CD4-positive, alpha-beta T cell treated with Interleukin-21 for 1 hour (primary cell): ENCODE data around the gene IQCH.
A peak's percentile ranks its signal among the peaks of the same experiment; 100 is the strongest.

ENCODE experiments used
- DNase-seq: peaks from one replicate; pipeline ENCODE4 v3.0.0-alpha.2; 2020

The IQCH gene

GRCh38 chr15:67456677-67457529 lies 202.3 kb downstream of the IQCH start:
- peak; percentile 81 for DNase-seq

DNA sequence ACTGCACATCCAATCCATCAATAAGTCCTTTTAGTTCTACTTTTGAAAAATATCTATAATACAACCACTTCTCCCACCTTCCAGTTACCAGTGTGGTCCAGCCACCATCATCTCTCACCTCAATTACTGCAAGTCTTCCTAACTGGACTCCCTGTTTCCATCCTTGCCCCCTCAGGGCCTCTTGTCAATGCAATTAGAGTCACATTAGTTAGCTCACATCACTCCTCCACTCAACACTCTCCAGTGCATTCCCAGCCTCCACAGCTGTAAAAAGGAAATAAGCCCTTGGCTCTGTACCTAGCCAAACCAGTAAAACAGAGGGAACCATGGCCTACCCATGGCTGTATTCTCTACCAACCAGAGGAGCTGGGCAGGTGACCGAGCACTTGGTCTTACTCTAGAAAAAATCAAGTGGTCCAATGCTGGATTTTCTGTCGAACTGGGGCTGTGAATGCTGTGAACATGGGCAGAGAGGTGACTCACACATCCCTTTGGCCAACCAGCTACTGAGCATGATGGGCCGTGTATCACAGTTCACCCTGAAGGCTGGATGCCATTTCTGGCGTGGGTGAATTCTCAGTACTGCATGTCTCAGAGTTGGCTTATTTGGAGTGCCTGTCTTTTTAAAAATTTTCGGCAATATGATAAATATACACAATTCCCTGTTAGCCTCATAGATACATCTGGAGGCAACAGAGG lies 203.9 kb downstream of the IQCH start:
- DNase-seq = no peak

- DNase-seq = no peak
Observed at GRCh38 chr15:67460521-67460920, 205.9 kb downstream of the IQCH start.

DNA sequence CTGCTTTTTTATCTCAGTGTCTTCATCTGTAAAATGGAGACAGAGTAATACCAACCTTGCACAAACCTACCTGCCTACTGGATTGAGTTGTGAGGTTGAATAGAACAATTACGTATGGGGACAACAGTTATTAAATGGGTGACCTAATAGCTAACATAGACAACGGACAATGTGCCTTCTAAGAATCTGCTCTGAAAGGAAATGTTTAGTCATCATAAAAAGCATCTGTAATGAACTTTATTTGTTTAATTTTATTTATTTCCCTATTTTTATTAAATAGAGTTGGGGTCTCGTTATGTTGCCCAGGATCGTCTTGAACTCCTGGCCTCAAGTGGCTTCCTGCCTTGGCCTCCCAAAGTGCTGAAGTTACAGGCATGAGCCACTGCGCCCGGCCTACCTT lies 207.1 kb downstream of the IQCH start:
- DNase-seq = no peak

DNA sequence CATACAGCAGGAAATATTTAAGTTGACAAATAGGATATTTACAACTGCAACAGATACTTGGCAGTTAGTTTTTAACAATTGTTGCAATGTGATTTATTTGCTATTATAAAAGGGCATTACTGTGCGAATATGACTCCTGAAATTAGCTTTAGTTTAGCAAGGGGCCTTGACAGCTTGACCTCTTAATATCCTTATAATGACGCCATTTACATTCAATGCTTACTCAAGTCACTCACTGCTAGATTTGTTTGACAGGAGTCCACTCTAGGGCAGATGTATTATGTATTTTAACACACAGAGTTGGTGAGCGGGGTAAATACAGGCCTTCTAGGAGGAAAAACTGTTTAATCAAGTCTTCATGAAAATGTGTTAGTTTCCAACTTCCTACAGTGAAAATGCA lies 208.3 kb downstream of the IQCH start:
- DNase-seq = no peak

DNA sequence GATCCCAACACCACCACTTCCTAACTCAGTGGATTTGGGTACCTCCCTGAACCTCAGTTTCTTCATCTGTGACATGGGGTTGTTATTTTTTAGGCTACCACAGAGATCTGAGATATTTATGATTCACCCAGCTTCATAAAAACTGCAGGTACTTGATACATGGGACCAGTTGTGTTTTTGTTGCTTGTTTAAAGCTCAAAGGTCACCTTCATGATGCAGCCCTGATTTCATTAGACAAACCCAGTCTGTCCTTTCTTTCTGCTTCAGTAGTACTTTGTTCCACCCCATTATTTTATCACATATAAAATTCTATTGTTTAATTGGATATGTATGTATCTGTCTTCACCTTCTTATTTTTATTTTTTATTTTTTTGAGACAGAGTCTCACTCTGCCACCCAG lies 208.9 kb downstream of the IQCH start:
- no peak for DNase-seq

DNA sequence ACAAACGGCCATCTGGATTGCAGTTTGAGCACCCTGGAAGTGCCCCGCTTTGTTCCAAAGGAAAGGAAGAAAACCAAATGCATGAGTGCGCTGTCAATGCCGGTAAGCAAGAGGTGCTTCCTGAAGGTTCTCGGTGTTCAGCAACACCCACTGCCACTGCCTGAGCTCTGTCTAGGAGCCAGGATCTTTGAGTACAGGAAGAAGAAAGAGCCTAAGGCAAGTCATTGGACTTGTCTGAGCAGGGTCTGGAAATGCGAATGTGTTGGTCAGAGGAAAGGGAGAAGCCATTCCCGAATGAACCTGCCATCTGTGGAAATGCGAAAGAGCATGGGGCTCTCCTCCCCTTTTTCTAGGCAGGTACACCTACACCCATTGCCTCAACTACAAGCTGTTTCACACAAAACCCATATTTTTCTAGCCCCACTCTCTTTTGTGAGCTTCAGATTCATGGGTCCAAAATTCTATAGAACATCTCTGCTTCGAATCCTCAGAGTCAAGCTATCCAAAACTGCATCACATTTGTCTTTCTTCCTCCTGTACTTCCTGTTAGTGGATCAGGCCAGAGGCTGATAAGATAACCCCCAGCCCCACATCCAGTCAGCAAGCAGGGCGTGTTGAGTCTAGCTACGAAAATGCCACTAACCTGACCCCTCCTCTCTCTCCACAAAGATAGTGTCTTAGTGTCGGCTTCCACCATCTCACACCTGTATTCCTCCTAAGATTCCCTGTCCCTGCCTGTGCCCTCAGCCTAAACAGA lies 210.8 kb downstream of the IQCH start:
- no peak for DNase-seq

DNA sequence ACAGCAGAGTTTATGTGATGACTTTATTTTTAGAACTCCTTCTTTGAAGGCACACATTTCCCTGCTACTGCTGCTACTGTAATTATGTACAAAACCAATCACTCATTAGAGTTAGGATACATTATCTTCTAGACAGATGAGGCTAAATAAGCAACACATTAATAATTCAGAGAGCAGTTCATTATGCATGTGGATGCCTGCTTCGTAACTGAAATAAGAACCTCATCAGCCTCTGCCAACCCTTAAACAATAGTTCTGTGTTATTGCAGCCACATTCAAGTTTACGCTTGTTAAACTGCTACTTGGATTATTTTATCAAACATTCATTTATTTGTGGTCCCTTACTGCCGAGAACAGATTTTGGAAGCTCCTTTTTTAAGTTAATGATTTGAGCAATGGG lies 213.8 kb downstream of the IQCH start:
- DNase-seq = no peak

DNA sequence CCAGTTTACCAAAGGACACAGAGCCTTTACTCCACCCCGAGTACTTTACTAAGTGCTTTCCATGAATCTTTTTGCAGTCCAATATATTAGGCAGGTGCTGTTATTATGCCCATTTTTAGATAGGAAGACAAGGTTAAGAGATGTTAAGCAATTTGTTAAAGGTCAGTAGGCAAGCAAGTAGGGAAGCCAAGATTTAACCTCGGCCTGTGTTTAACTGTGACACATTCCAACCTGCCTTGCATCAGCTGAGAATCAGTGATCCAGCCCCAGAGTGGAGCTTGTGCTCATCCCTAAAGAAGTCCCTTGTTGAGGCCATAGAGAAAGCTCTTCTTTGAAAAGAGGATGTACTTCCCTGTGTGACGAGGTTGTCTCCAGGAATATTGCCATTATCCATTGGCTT lies 215.1 kb downstream of the IQCH start:
- DNase-seq = no peak

- DNase-seq = no peak
Observed at GRCh38 chr15:67472957-67473356, 218.4 kb downstream of the IQCH start.

DNA sequence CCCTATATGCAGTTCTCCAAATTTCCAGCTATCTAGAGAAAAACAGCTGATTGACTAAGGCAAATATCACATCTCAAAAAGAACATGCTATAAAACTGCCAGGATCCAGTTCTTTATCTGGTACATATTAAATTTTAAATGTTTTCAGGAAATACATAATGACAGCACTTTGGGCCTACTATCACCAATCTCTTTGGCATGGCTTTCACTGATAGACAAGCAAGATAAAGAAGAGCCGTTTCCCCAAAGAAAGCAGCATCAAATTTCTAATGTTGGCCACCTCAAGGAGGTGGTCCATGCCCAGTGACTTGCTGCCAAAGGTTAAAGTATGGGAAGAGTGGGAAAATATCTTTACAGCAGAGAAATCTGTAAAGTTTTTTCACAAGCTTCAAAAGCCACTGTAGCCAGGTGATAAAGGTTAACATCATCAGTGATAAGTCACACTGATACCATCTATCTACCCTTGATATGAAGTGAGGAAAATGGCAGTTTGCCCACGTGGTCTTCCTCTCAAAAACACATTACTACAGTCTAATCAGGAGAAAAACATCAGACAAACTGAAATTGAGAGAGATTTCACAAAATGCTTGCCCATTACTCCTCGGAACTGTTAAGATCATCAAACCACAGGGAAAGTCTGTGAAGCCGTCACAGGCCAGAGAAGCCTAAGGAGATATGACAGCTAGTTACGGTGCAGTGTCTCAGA lies 220.0 kb downstream of the IQCH start:
- no peak for DNase-seq

- DNase-seq = no peak
Observed at GRCh38 chr15:67479781-67480505, 225.4 kb downstream of the IQCH start.

GRCh38 chr15:67480741-67481140 lies 226.2 kb downstream of the IQCH start:
- no peak for DNase-seq

DNA sequence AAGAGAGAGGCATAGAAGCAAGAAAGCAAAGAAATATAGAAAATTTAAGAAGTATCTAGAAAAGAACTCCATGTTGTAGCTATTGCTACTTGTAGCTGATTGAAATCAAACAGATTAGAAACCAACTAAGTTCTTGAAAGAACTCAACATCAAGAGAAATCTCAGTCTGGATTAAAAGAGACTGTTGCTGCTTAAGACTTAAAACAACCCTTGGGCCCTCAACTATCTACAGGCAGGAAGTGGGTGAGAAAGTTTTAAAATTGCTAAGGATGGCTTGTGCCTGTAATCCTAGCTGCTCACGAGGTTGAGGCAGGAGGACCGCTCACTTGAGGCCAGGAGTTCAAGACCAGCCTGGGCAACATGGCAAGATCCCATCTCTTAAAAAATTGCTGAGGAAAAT lies 227.1 kb downstream of the IQCH start:
- no peak for DNase-seq

DNA sequence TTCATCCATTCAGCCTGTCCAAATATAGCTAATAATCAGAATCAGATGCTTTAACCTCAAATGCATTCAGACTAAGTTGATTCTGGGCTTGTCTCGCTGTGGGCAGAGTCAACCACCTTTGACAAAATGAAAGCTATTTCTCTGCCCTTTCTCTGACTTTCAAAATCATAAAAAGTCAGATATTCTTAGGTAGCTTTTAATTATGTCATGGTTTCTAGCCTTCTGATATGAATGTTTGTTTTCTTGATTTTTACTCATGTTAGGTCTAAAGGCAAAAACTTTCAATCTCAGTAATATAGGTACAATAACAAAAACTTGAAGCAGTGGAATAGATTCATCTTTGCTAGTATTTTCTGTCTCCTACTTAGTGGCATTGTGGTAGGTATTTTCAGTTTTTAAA lies 241.0 kb downstream of the IQCH start:
- DNase-seq = no peak

GRCh38 chr15:67501177-67501835 lies 246.7 kb downstream of the IQCH start:
- peak; percentile 21 for DNase-seq

DNA sequence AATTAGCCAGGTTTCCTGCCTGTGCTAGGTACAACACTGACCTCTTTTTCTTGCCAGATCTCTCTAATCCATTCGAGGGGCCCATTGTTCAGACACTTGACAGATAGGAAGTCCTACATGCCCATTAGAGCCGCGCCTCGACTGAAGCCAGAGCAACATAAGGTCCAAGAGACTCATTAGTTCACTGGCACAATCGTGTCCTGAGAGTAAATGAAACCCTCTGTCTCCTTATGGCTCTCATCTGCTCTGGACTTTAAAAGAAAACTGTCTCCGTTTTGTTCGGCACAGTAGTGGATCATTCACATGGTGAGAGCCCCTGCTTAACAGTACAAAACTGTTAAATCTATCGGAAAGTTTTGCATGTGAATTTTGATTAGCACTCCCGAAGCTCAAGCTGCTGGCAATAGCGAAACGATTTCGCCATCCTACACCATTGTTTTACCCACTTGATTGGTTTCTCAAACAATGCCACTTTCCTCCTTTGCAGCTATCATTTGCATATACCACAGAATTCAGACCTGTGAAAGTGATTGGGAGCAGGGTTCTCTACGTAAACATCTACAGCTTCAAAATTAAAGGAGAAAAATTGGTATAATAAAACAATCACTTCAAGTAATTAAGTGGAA lies 247.4 kb downstream of the IQCH start:
- DNase-seq = no peak

DNA sequence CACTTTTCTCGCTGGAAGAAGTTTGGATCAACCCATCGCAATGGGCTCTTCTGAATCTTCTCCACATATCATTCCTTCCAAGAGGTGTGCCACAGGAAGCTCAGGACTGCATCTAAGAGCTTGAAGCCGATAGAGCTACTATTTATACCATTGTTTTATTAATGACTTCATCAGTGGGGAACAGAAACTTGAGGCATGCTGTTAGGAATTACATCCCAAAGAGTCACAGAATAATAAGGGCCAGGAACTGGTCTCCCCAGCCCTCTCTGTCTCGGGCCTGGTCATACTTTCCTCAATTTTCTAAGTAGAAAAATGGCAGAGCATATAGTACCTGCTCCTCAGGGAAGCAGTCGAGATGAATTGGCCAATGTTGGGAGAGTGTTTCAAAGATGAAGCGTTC lies 249.5 kb downstream of the IQCH start:
- no peak for DNase-seq

- no peak for DNase-seq
Observed at GRCh38 chr15:67504796-67505195, 250.2 kb downstream of the IQCH start.

- DNase-seq = no peak
Observed at GRCh38 chr15:67505675-67506572, 251.3 kb downstream of the IQCH start.
